HepG2 (cell line): ENCODE measurements around the gene TIMM13. TPM values are rescaled to one million over a fixed set of nuclear protein-coding genes. Genes with fewer than 3 reads are reported as not detected.

ENCODE experiments used
- ATAC-seq: fragments of 200-7000 bp; cut with Tn5 transposase; 3 replicates; pipeline ENCODE4 v1.9.1; 2020; ENCODE audit warnings: mild to moderate bottlenecking, moderate library complexity
- Bru-seq: library from RNA; stranded (reverse); fragments of 400-500 nt; gene quantifications from one replicate; lab custom pipeline; 2021; lab: Mats Ljungman, UMichigan
- BruChase-seq, 2 experiments: library from RNA; stranded (reverse); fragments of 400-500 nt; gene quantifications; one replicate each; lab custom pipeline; 2021; lab: Mats Ljungman, UMichigan
- BruUV-seq: library from RNA; stranded (reverse); fragments of 400-500 nt; replicated peaks from 2 replicates; lab custom pipeline; 2021; lab: Mats Ljungman, UMichigan
- CTCF ChIA-PET: fragments of 300-600 bp; formaldehyde crosslinking; extraction: SDS; loops from one replicate; lab custom pipeline; 2021; ENCODE audit warnings: low total read pairs, inconsistent platforms, low intra/inter-chr PET ratio; lab: Yijun Ruan, JAX
- POLR2A ChIA-PET: fragments of 350-600 bp; sonication (Branson Sonifier 250); formaldehyde crosslinking; loops from one replicate; lab custom pipeline; 2020; ENCODE audit warnings: antibody characterized with exemption, inconsistent platforms; lab: Yijun Ruan, JAX
- DNase-seq: peaks from one replicate; pipeline ENCODE4 v3.0.0-alpha.2; 2015; ENCODE audit warnings: low spot score
- FAIRE-seq: peaks from 3 replicates; lab custom pipeline; 2011; peaks lifted over from hg19 to GRCh38; lab: Jason Lieb, UNC
- H2AFZ ChIP-seq: one replicate; pipeline ENCODE4 v1.6.1; 2011; ENCODE audit warnings: low read length, inconsistent platforms
- H3K27ac ChIP-seq: fragments of 300-600 bp; 3 replicates; pipeline ENCODE4 v1.8.0; 2011; ENCODE audit warnings: mixed run types, mild to moderate bottlenecking, mixed read lengths, low read length, inconsistent platforms; ENCODE audit not compliant: insufficient read depth; ENCODE audit errors: extremely low read length
- H3K27me3 ChIP-seq, 2 experiments: fragments of 200-600 bp in 1 of 2; 2 replicates in 1 of 2; 3 replicates in 1 of 2; pipeline versions ENCODE4 v1.6.0 to v1.8.0; 2011; ENCODE audit warnings: low read length in 2 of 2, mild to moderate bottlenecking in 2 of 2, moderate library complexity in 2 of 2, inconsistent platforms in 1 of 2; ENCODE audit not compliant: insufficient read depth in 2 of 2, control insufficient read depth in 1 of 2
- H3K36me3 ChIP-seq, 2 experiments: fragments of 200-600 bp in 1 of 2; replicated peaks in 1 of 2; 2 replicates in 1 of 2; 3 replicates in 1 of 2; pipeline versions ENCODE4 v1.5.1 to v1.8.0; 2011; ENCODE audit warnings: low read length in 2 of 2, inconsistent platforms in 1 of 2; ENCODE audit not compliant: insufficient read depth in 2 of 2, control insufficient read depth in 1 of 2
- H3K4me1 ChIP-seq: 2 replicates; pipeline ENCODE4 v1.5.1; 2012; ENCODE audit warnings: low read length, inconsistent platforms; ENCODE audit not compliant: insufficient read depth
- H3K4me2 ChIP-seq: 2 replicates; pipeline ENCODE4 v1.6.0; 2011; ENCODE audit warnings: low read depth, low read length, inconsistent platforms
- H3K4me3 ChIP-seq, 3 experiments: fragments of 200-600 bp in 1 of 3; sonication (generic), shearing (Covaris generic) in 1 of 3; replicated peaks in 1 of 3; 2 replicates each; pipeline ENCODE4 v1.5.1; 2011 to 2016; ENCODE audit warnings: low read length in 3 of 3, inconsistent platforms in 2 of 3, low read depth in 2 of 3, mild to moderate bottlenecking in 2 of 3, control low read depth in 1 of 3, mixed read lengths in 1 of 3; ENCODE audit not compliant: insufficient read depth in 1 of 3
- H3K79me2 ChIP-seq: one replicate; pipeline ENCODE4 v1.6.1; 2011; ENCODE audit warnings: low read length, inconsistent platforms; ENCODE audit not compliant: insufficient read depth
- H3K9ac ChIP-seq: 2 replicates; pipeline ENCODE4 v1.6.0; 2011; ENCODE audit warnings: mild to moderate bottlenecking, low read depth, low read length, inconsistent platforms; ENCODE audit not compliant: insufficient read depth
- H3K9me3 ChIP-seq: 2 replicates; pipeline ENCODE4 v1.5.1; 2012; ENCODE audit warnings: mild to moderate bottlenecking, low read length
- H4K20me1 ChIP-seq: 2 replicates; pipeline ENCODE4 v1.6.0; 2011; ENCODE audit warnings: inconsistent platforms, mild to moderate bottlenecking, low read length, moderate library complexity; ENCODE audit not compliant: insufficient read depth
- BATF2 ChIP-seq: sonication (generic); formaldehyde crosslinking; IDR thresholded peaks from 2 replicates; pipeline ENCODE4 v1.8.0; 2022; ENCODE audit warnings: mild to moderate bottlenecking, missing genetic modification reagents, moderate library complexity
- BRCA1 ChIP-seq: sonication (generic); formaldehyde crosslinking; IDR thresholded peaks from 2 replicates; pipeline ENCODE4 v1.4.0; 2020; ENCODE audit warnings: missing genetic modification reagents
- HDAC2 ChIP-seq: sonication (generic); formaldehyde crosslinking; IDR thresholded peaks from 2 replicates; pipeline ENCODE4 v1.4.0; 2020; ENCODE audit warnings: missing genetic modification reagents
- KDM5B ChIP-seq: sonication (generic); formaldehyde crosslinking; IDR thresholded peaks from 2 replicates; pipeline ENCODE4 v1.4.0; 2020; ENCODE audit warnings: missing genetic modification reagents, mild to moderate bottlenecking, borderline replicate concordance
- KMT2A ChIP-seq: sonication (generic); formaldehyde crosslinking; IDR thresholded peaks from 2 replicates; pipeline ENCODE4 v1.4.0; 2020; ENCODE audit warnings: missing genetic modification reagents
- MAF1 ChIP-seq: sonication (generic); formaldehyde crosslinking; IDR thresholded peaks from 2 replicates; pipeline ENCODE4 v1.5.0; 2020; ENCODE audit warnings: missing genetic modification reagents, borderline replicate concordance
- YEATS4 ChIP-seq: sonication (generic); formaldehyde crosslinking; IDR thresholded peaks from 2 replicates; pipeline ENCODE4 v1.4.0; 2020; ENCODE audit warnings: missing genetic modification reagents, borderline replicate concordance
- ZBTB10 ChIP-seq: sonication (generic); formaldehyde crosslinking; IDR thresholded peaks from 2 replicates; pipeline ENCODE4 v1.4.0; 2020; ENCODE audit warnings: missing genetic modification reagents, borderline replicate concordance
- WGBS: methylation state at CpG from one replicate; pipeline ENCODE4 v1.1.6; 2017; ENCODE audit warnings: low lambda C conversion rate; 5-methylcytosine and 5-hydroxymethylcytosine counted together
- in situ Hi-C: cut with HindIII; loops from 2 replicates; pipeline ENCODE4 v1.10.0; 2017; ENCODE audit warnings: low pct_unique_long_range_greater_than_20kb; ENCODE audit not compliant: extremely low pct_ligation_motif_present
- intact Hi-C: fragments of 100-400 bp; cut with micrococcal nuclease; formaldehyde crosslinking; loops from one replicate; pipeline ENCODE4 v1.10.0; 2022; ENCODE audit not compliant: unreplicated experiment
- long read RNA-seq, 2 experiments: library from RNA in 1 of 2; library from polyadenylated mRNA in 1 of 2; stranded (forward) in 1 of 2; unstranded in 1 of 2; transcript quantifications; one replicate each; pipeline ENCODE4 v2.0.0, GENCODE V29; 2019 to 2022
- polyA minus RNA-seq, 3 experiments: library from RNA; depleted of rRNA, polyadenylated mRNA; stranded (reverse); fragments of >200 nt; gene quantifications; 2 replicates each; pipeline ENCODE4 v1.2.3, GENCODE V29; 2011; ENCODE audit warnings: low replicate concordance in 1 of 3
- polyA plus RNA-seq, 8 experiments: library from polyadenylated mRNA; depleted of rRNA in 3 of 8; stranded (reverse) in 7 of 8; unstranded in 1 of 8; fragments of >200 nt; fragmentation: Illumina TruSeq in 4 of 8; extraction: Trizol in 4 of 8; gene quantifications; 2 replicates each; pipeline versions ENCODE4 v1.2.1 to v1.2.3, GENCODE V29; 2011 to 2016; ENCODE audit warnings: low read depth in 4 of 8, missing spikeins in 1 of 8, mixed read lengths in 1 of 8; ENCODE audit not compliant: insufficient read depth in 1 of 8
- total RNA-seq, 5 experiments: library from RNA; depleted of rRNA; stranded (reverse); fragments of >200 nt; fragmentation: Illumina TruSeq; extraction: Trizol; gene quantifications; 2 replicates each; pipeline ENCODE4 v1.2.3, GENCODE V29; 2016; ENCODE audit warnings: low read depth in 1 of 5
- TF ChIP-seq, protein P1 (sequence below): sonication (generic); formaldehyde crosslinking; IDR thresholded peaks from 2 replicates; pipeline ENCODE4 v1.5.0; 2020; ENCODE audit warnings: mild to moderate bottlenecking, missing genetic modification reagents
- TF ChIP-seq, protein P2 (sequence below): IDR thresholded peaks from 2 replicates; pipeline ENCODE4 v1.6.1; 2016; ENCODE audit warnings: low read depth, borderline replicate concordance

TIMM13 gene
- total RNA-seq (2016; rRNA removed; fragmentation: Illumina TruSeq; extraction: Trizol) (108 and 116 TPM in 2 replicates), polyA plus RNA-seq (2011; rRNA removed) (48.4 and 62.5 TPM in 2 replicates), polyA minus RNA-seq (2011; rRNA and poly(A)+ RNA removed; ENCODE audit: low replicate concordance) (23.6 and 42.8 TPM in 2 replicates), Bru-seq, nascent RNA (percentile 90 among the genes with signal in this experiment), BruChase-seq, experiment 1, labeled RNA remaining after a 6-hour chase (percentile 97 among the genes with signal in this experiment), BruChase-seq, experiment 2, labeled RNA remaining after a 2-hour chase (percentile 93 among the genes with signal in this experiment)
- total RNA-seq (2016; cell fraction: cytosol; rRNA removed; fragmentation: Illumina TruSeq; extraction: Trizol; ENCODE audit: low read depth), result 78.9 and 87.4 TPM in 2 replicates
- total RNA-seq (2016; cell fraction: insoluble cytoplasmic fraction; rRNA removed; fragmentation: Illumina TruSeq; extraction: Trizol), result 115 and 120 TPM in 2 replicates
- total RNA-seq (2016; cell fraction: membrane; rRNA removed; fragmentation: Illumina TruSeq; extraction: Trizol), result 123 and 146 TPM in 2 replicates
- 37.3 and 42.3 TPM in 2 replicates for total RNA-seq (2016; cell fraction: nucleus; rRNA removed; fragmentation: Illumina TruSeq; extraction: Trizol)
- 60.7 and 102 TPM in 2 replicates for polyA plus RNA-seq (2011; cell fraction: cytosol; rRNA removed)
- polyA plus RNA-seq (2011; cell fraction: nucleus; rRNA removed), result 41.6 and 44.7 TPM in 2 replicates
- 50.3 and 65.0 TPM in 2 replicates for polyA plus RNA-seq (2012)
- polyA plus RNA-seq (2016; cell fraction: cytosol; fragmentation: Illumina TruSeq; extraction: Trizol; ENCODE audit: low read depth), result 94.9 and 117 TPM in 2 replicates
- 117 and 124 TPM in 2 replicates for polyA plus RNA-seq (2016; cell fraction: insoluble cytoplasmic fraction; fragmentation: Illumina TruSeq; extraction: Trizol; ENCODE audit: low read depth)
- 122 and 128 TPM in 2 replicates for polyA plus RNA-seq (2016; cell fraction: membrane; fragmentation: Illumina TruSeq; extraction: Trizol; ENCODE audit: low read depth)
- 84.2 and 86.9 TPM in 2 replicates for polyA plus RNA-seq (2016; cell fraction: nucleus; fragmentation: Illumina TruSeq; extraction: Trizol; ENCODE audit: insufficient read depth, low read depth)
- polyA minus RNA-seq (2011; cell fraction: cytosol; rRNA and poly(A)+ RNA removed), result 18.8 and 24.2 TPM in 2 replicates
- 17.2 and 19.7 TPM in 2 replicates for polyA minus RNA-seq (2011; cell fraction: nucleus; rRNA and poly(A)+ RNA removed)
- long read RNA-seq, experiment 1, transcript TIMM13-201 (3 exons, 1,973 nt), result major isoform, 254 of 272 reads
- long read RNA-seq, experiment 1, partial matches to known transcripts, result 9 of 272 reads
- long read RNA-seq, experiment 1, other reads (novel, unspliced or antisense), result 9 of 272 reads
- long read RNA-seq, experiment 2, transcript TIMM13-201 (3 exons, 1,973 nt), result major isoform, 341 of 373 reads
- long read RNA-seq, experiment 2, partial matches to known transcripts, result 5 of 373 reads
- long read RNA-seq, experiment 2, other reads (novel, unspliced or antisense), result 24 of 373 reads

- TSS peak; percentile 70 for BruUV-seq
- FAIRE-seq (peak; percentile 95), DNase-seq (peak; percentile 94), ATAC-seq (peak; percentile 82)
- peak within 1 kb of the TSS; percentile 97 for H3K9ac ChIP-seq
- CTCF ChIA-PET, result no interaction called here
- H3K27ac ChIP-seq, result peak within 1 kb of the TSS; percentile 98
- H3K36me3 ChIP-seq, result peaks cover 8 to 41% of the 10 kb centered on the region in 2 experiments; a peak in 4 of 5 replicates
- in situ Hi-C loops (no loop called here), intact Hi-C loops (loop anchor here (2.0 kb wide), 1 partner anchor 35 kb away; no protein-coding TSS in a partner anchor)
- H2AFZ ChIP-seq, result no peak within 1 kb of the TSS
- H3K79me2 ChIP-seq, result peaks cover 21% of the 10 kb centered on the region
- H3K4me2 ChIP-seq, result peak within 1 kb of the TSS; percentile 86
- under 1% methylated on average over 12 of the region's 77 CpGs for WGBS
- POLR2A ChIA-PET, result interaction anchor here (0.6 to 4.5 kb wide), 22 partner anchors 11 to 367 kb away, joined by 3 to 60 read pairs (median 6); partner anchors contain the start of genes GADD45B and LMNB2
- no peaks in the 10 kb centered on the region for H3K9me3 ChIP-seq
- no peaks in the 10 kb centered on the region for H3K27me3 ChIP-seq
- H3K4me1 ChIP-seq, result peaks cover 23% of the 10 kb centered on the region
- H3K4me3 ChIP-seq, result peak within 1 kb of the TSS; percentile 71 to 91 (median 90)
- H4K20me1 ChIP-seq, result peaks cover 7% of the 10 kb centered on the region; the same call in 1 of the 2 replicates
- peak; percentile 78 for TF ChIP-seq HDAC2
- TF ChIP-seq, protein P1, sequence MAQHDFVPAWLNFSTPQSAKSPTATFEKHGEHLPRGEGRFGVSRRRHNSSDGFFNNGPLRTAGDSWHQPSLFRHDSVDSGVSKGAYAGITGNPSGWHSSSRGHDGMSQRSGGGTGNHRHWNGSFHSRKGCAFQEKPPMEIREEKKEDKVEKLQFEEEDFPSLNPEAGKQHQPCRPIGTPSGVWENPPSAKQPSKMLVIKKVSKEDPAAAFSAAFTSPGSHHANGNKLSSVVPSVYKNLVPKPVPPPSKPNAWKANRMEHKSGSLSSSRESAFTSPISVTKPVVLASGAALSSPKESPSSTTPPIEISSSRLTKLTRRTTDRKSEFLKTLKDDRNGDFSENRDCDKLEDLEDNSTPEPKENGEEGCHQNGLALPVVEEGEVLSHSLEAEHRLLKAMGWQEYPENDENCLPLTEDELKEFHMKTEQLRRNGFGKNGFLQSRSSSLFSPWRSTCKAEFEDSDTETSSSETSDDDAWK, result no peak
- peak; percentile 89; the same call in 1 of the 2 replicates for TF ChIP-seq BRCA1 (CRISPR knock-in tag)
- TF ChIP-seq MAF1 (CRISPR knock-in tag), result no peak
- peak; percentile 95 for TF ChIP-seq YEATS4 (CRISPR knock-in tag)
- no peak for TF ChIP-seq KMT2A (CRISPR knock-in tag)
- peak; percentile 35; the same call in 1 of the 2 replicates for TF ChIP-seq KDM5B
- TF ChIP-seq BATF2 (CRISPR knock-in tag), result no peak
- no peak for TF ChIP-seq ZBTB10 (CRISPR knock-in tag)
- TF ChIP-seq, protein P2, sequence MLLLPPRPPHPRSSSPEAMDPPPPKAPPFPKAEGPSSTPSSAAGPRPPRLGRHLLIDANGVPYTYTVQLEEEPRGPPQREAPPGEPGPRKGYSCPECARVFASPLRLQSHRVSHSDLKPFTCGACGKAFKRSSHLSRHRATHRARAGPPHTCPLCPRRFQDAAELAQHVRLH (CRISPR knock-in tag), result peak; percentile 46; the same call in 1 of the 2 replicates
These were observed at the start of gene TIMM13 for GRCh38 chr19:2427429-2428320. TIMM13 (minus strand) TSS chr19:2427586; CDS start chr19:2427533, 53 bp downstream.
